Measurements from ENCODE around the gene AMZ2.
A peak's percentile ranks its signal among the peaks of the same experiment; 100 is the strongest.
"Not testable (repeated sequence)": the region's sequence is repeated elsewhere in the genome, so short reads cannot be mapped to it uniquely, and the experiment has no call there.

AMZ2 gene

DNA sequence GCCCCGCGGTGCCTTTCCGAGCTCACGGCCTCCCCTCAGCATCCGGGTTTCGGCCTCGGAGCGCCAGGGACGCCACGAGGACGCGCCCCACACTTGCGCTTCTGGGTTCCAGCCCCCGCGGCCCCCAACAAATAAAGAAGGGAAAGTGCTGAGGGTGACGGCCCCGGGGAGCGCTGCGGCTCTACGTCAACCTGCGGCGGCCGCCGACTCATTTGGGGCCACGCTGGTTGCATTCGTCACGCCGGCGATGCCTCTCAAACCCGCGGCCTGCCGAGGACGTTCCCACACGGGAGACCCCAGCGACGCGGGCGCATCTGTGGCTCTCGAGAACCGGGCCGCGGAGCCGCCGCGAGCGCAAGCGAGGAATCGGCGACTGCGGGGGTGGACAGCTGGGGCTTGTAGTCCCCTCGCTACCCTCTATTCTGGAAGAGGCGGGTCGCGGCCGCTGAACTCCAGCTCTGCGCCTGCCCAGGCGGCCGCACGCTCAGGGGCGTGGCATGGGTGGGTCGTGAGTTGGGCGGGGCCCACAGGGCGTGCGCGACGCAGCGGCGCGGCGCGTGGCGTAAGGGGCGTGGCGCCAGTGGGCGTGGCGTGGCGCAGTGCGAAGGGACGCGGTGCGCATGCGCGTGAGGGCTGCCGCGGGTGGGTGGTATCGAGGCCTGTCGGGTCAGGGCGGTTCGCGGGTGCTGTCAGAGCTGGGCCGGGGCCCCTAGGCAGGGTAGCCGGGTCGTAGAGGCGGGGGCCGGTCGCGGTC lies at the start of gene AMZ2:
TSS of gene AMZ2 (plus strand) at position 599 of the 754 bp plus-strand sequence. CDS start 2,145 bp downstream, outside the sequence.
- DNase-seq (ENCODE audit: low read depth in 2 of 2), result peak; percentile 96 to 97

GRCh38 chr17:68198931-68199836 lies 48.7 kb upstream of the AMZ2 start:
- no peak for DNase-seq (ENCODE audit: low read depth in 2 of 2)

- no peak for DNase-seq (ENCODE audit: low read depth in 2 of 2)
Measured at GRCh38 chr17:68199837-68200688, 47.8 kb upstream of the AMZ2 start.

- DNase-seq (ENCODE audit: low read depth in 2 of 2), result peak; percentile 68 to 71
Measured at GRCh38 chr17:68200689-68201417, 47.0 kb upstream of the AMZ2 start.

DNA sequence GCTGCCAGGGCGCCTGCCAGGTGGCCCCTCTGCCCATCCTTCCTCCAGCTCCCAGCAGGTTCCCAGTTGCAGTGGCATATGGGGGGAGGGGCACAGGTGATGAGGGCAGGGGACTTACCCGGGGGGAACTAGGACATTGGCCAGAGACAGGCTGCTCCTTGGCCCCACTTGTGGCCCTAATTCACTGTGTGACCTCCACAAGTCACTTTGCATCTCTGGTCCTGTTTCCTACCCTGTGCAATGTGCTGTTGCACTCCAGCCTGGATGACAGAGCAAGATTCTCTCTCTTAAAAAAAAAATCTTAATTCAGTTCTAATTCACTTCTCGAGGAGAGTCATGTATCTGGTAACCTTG lies 46.4 kb upstream of the AMZ2 start:
- DNase-seq (ENCODE audit: low read depth in 2 of 2), result not testable (repeated sequence)

DNA sequence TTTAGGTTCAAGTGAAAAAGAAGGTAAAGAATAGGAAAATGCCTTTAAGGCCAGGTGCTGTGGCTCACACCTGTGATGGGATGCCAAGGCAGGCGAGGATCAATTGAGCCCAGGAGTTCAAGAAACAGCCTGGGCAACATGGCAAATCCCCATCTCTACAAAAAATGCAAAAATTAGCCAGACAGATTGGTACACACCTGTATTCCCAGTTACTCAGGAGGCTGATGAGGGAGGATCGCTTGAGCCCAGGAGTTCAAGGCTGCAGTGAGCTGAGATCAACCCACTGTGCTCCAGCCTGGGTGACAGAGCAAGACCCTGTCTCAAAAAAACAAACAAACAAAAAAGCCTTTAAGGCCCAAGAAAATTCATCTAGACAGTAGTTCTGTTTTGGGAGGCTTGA lies 45.5 kb upstream of the AMZ2 start:
- not testable (repeated sequence) for DNase-seq (ENCODE audit: low read depth in 2 of 2)

- no peak for DNase-seq (ENCODE audit: low read depth in 2 of 2)
Measured at GRCh38 chr17:68204736-68205135, 43.1 kb upstream of the AMZ2 start.

DNA sequence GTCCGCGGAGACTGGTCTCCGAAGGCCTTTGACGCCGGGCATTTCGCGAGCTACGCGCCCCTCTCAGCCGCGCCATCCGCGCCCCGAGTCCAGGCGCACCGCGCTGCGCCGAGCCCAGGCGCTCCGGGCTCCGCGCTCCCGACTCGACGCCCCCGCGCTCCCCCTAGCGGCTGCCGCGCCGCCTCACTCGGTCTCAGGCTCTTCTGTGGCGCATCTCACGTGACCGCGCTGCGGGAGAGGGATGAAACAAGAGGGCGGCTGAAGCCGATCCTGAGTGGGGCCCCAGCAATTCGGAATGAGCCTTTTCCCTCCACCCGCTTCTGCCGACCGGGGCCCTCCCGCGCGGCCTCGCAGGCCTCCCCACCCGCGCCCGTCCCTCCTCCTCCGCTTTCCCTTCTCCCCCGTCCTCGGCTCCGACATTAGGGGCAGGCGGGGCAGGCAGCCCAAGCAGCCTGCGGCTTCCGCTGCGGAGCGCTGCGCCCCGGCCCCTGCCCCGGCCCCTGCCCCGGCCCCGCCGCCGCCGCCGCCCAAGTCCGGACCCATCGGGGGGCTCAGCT lies 42.5 kb upstream of the AMZ2 start:
- peak; percentile 89 to 90 for DNase-seq (ENCODE audit: low read depth in 2 of 2)

DNA sequence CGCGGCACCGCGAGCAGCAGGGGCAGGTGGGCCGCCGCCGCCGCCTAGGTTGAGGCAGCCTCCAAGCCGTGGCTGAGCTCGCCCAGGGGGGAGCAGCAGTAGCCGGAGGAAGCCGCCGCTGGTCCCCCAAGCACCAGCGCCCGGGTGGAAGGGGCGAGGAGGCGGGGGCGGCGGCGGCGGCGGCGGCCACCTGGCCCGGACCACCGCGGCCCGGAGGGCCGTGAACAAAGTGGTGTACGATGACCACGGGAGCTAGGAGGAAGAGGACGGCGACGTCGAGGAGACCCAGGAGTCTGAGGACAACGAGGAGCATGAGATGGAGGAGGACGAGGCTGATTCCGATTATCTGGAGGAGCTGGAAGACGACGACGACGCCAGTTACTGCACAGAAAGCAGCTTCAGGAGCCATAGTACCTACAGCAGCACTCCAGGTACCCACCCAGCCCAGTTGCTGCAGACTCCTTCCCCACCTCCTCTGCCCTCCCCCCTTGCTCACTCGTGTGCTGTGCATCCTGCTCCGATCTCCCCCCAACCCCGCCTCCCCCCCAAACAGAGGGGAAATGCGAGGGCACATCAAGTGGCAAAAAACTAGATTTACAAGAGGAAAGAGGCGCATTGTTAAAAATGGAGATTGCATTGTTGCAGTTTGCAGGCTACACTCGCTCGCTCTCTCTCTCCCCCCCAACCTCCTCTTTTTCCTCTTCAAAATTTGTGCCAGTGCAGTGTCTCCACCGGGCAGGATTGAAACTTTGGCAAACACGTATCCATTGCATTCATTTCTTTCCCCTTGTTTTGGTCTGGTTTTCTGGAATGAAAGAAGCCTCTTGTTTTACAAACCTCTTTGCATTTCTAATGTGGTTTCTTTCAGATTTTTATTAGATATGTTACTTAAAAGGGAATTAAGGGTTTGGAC lies 41.8 kb upstream of the AMZ2 start:
- no peak for DNase-seq (ENCODE audit: low read depth in 2 of 2)

GRCh38 chr17:68207651-68208253 lies 40.1 kb upstream of the AMZ2 start:
- DNase-seq (ENCODE audit: low read depth in 2 of 2), result no peak

GRCh38 chr17:68208651-68209050 lies 39.2 kb upstream of the AMZ2 start:
- not testable (repeated sequence) for DNase-seq (ENCODE audit: low read depth in 2 of 2)

GRCh38 chr17:68209191-68209900 lies 38.5 kb upstream of the AMZ2 start:
- not testable (repeated sequence) for DNase-seq (ENCODE audit: low read depth in 2 of 2)

DNA sequence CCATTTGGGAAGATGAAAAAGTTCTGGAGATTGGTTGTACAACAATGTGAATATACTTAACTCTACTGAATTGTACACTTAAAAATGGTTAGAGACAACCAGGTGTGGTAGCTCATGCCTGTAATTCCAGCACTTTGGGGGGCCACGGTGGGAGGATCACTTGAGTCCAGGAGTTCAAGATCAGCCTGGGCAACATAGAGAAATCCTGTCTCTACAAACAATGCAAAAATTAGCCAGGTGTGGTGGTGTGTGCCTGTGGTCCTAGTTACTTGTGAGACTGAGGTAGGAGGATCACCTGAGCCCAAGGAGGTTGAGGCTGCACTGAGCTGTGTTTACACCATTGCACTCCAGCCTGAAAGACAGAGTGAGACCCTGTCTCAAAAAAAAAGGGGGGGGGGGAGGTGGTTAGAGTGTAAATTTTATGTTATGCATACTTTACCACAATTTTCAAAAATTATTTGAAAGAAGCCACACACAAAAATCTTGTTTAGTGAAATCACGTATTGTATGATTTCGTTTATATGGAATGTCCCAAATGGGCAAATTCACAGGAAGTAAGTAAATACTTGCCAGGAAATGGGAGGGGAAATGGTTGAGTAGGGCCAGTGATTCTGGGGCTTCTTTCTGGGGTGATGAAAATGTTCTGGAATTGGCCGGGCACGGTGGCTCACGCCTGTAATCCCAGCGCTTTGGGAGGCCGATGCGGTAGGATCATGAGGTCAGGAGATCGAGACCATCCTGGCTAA lies 37.1 kb upstream of the AMZ2 start:
- no peak for DNase-seq (ENCODE audit: low read depth in 2 of 2)

DNA sequence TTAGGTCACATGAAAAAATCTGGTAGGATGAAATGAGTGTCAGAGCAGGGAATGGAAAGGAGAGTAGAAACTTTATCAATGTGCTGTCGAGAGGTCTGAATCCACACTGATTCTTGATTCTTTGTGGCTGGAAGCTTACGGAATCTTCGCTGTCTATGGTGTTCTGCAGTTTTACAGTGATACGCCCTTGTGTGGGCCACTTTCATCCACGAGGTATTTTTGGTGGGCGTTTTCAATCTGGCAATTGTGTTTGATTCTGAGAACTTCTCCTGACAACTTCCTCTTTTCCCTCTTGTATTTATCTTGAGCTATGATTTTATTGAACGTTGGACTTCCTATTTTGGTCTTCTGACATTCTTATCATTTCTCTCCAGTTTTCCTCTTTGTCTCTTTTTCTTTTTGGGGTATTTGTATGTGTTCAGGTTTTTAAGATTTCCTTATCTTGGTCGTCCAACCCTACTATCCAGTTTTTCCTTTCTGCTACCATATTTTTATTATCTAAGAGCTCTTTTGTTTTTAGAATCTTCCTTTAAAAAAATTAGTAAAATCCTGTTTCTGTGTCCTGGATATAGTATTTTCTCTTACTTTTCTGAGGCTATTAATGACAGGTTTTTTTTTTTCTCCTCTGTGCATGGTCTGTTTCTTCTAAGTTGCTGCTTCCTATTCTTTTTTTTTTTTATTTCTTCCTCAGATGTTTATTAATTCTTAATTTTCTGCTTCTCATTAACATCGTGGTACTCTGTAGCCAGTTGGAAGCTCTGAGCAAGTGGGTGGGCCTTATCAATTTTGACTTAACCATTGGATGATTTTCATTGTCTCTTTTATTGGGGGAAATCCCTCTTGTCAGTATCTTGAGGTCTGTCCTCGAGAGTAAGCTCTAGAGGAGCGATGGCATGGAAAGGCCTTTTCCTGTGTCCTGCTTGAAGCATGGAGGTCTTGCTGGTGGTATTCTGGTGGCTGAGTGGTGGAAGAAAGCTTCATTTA lies 34.1 kb upstream of the AMZ2 start:
- not testable (repeated sequence) for DNase-seq (ENCODE audit: low read depth in 2 of 2)

- not testable (repeated sequence) for DNase-seq (ENCODE audit: low read depth in 2 of 2)
Measured at GRCh38 chr17:68215453-68215852, 32.4 kb upstream of the AMZ2 start.

GRCh38 chr17:68219429-68219828 lies 28.4 kb upstream of the AMZ2 start:
- DNase-seq (ENCODE audit: low read depth in 2 of 2), result not testable (repeated sequence)

GRCh38 chr17:68220186-68220585 lies 27.7 kb upstream of the AMZ2 start:
- not testable (repeated sequence) for DNase-seq (ENCODE audit: low read depth in 2 of 2)
